Fibroblast of skin of right quadriceps (primary cell): ENCODE results near the gene LINC00632.

ENCODE experiments used
- DNase-seq: peaks from one replicate; pipeline ENCODE4 v3.0.0-alpha.2; 2013

Gene LINC00632

GRCh38 chrX:140765043-140765784 is 55.7 kb downstream of the LINC00632 start:
- peak; percentile 71 for DNase-seq

- peak; percentile 65 for DNase-seq
These were observed 56.6 kb downstream of the LINC00632 start for GRCh38 chrX:140766024-140766611.

- DNase-seq: no peak
These were observed 58.1 kb downstream of the LINC00632 start for GRCh38 chrX:140767646-140768045.

GRCh38 chrX:140775211-140775610 is 65.7 kb downstream of the LINC00632 start:
- no peak for DNase-seq

- no peak for DNase-seq
These were observed 66.8 kb downstream of the LINC00632 start for GRCh38 chrX:140776320-140776719.

GRCh38 chrX:140794642-140795041 is 85.1 kb downstream of the LINC00632 start:
- DNase-seq: no peak

- DNase-seq: no peak
These were observed 89.7 kb downstream of the LINC00632 start for GRCh38 chrX:140799216-140799615.

- no peak for DNase-seq
These were observed 94.7 kb downstream of the LINC00632 start for GRCh38 chrX:140804292-140804691.

- peak; percentile 15 for DNase-seq
These were observed 106.3 kb downstream of the LINC00632 start for GRCh38 chrX:140815868-140816267.

GRCh38 chrX:140817943-140818342 is 108.4 kb downstream of the LINC00632 start:
- DNase-seq: peak; percentile 20

GRCh38 chrX:140821280-140821679 is 111.7 kb downstream of the LINC00632 start:
- no peak for DNase-seq

GRCh38 chrX:140822184-140822583 is 112.6 kb downstream of the LINC00632 start:
- no peak for DNase-seq

- no peak for DNase-seq
These were observed 113.3 kb downstream of the LINC00632 start for GRCh38 chrX:140822861-140823260.

GRCh38 chrX:140836874-140837273 is 127.3 kb downstream of the LINC00632 start:
- DNase-seq: no peak
